DND-41 (cell line): Measurements from ENCODE around the gene MAP6.

ENCODE experiments used
- ATAC-seq: fragments of 200-7000 bp; cut with Tn5 transposase; 3 replicates; pipeline ENCODE4 v1.9.1; 2021; ENCODE audit warnings: low read depth; ENCODE audit not compliant: insufficient read depth
- DNase-seq: peaks from one replicate; pipeline ENCODE4 v3.0.0-alpha.2; 2020
- H2AFZ ChIP-seq: 2 replicates; pipeline ENCODE4 v1.6.0; 2012; ENCODE audit warnings: low read depth, low read length
- H3K27ac ChIP-seq: 2 replicates; pipeline ENCODE4 v1.5.1; 2012; ENCODE audit warnings: low read length, inconsistent platforms
- H3K27me3 ChIP-seq: fragments of 200-600 bp; sonication (generic); 2 replicates; pipeline ENCODE4 v1.6.0; 2012; ENCODE audit warnings: low read length, mild to moderate bottlenecking, inconsistent platforms; ENCODE audit not compliant: insufficient read depth, poor library complexity
- H3K36me3 ChIP-seq: 2 replicates; pipeline ENCODE4 v1.5.1; 2012; ENCODE audit warnings: low read length, inconsistent platforms; ENCODE audit not compliant: insufficient read depth
- H3K4me1 ChIP-seq: 2 replicates; pipeline ENCODE4 v1.5.1; 2012; ENCODE audit warnings: mild to moderate bottlenecking, low read length; ENCODE audit not compliant: insufficient read depth
- H3K4me2 ChIP-seq: 2 replicates; pipeline ENCODE4 v1.6.0; 2012; ENCODE audit warnings: mild to moderate bottlenecking, moderate library complexity, low read length, inconsistent platforms; ENCODE audit not compliant: insufficient read depth
- H3K4me3 ChIP-seq, 2 experiments: fragments of 200-600 bp in 1 of 2; shearing (Covaris generic) in 1 of 2; 2 replicates each; pipeline ENCODE4 v1.5.1; 2012 to 2016; ENCODE audit warnings: inconsistent platforms in 2 of 2, low read length in 2 of 2, mild to moderate bottlenecking in 2 of 2, low read depth in 1 of 2, moderate library complexity in 1 of 2
- H3K79me2 ChIP-seq: 2 replicates; pipeline ENCODE4 v1.6.0; 2012; ENCODE audit warnings: low read length, inconsistent platforms; ENCODE audit not compliant: insufficient read depth
- H3K9ac ChIP-seq: 2 replicates; pipeline ENCODE4 v1.6.0; 2012; ENCODE audit warnings: low read depth, mild to moderate bottlenecking, inconsistent platforms, low read length, moderate library complexity
- H3K9me3 ChIP-seq: 2 replicates; pipeline ENCODE4 v1.5.1; 2012; ENCODE audit warnings: low read length, moderate library complexity, mild to moderate bottlenecking, inconsistent platforms; ENCODE audit not compliant: insufficient read depth, severe bottlenecking
- H4K20me1 ChIP-seq: 2 replicates; pipeline ENCODE4 v1.6.0; 2012; ENCODE audit warnings: low read length; ENCODE audit not compliant: insufficient read depth
- EZH2 ChIP-seq: IDR thresholded peaks from 3 replicates; pipeline ENCODE4 v1.6.1; 2012; ENCODE audit warnings: borderline replicate concordance, low read depth, mild to moderate bottlenecking, moderate library complexity, low read length, inconsistent platforms; ENCODE audit not compliant: severe bottlenecking
- TF ChIP-seq, protein P1 (sequence below): IDR thresholded peaks from 2 replicates; pipeline ENCODE4 v1.5.1; 2012; ENCODE audit warnings: borderline replicate concordance, low read length, moderate library complexity, mild to moderate bottlenecking; ENCODE audit not compliant: poor library complexity, severe bottlenecking; ENCODE audit errors: extremely low read depth

Gene MAP6

GRCh38 chr11:75589933-75590332 is 78.9 kb downstream of the MAP6 start:
- Histone ChIP-seq H3K79me2 (no peaks in the 10 kb centered on the region), H3K27me3 (peaks cover 4% of the 10 kb centered on the region), H2AFZ (no peak overlapping the region), H4K20me1 (no peaks in the 10 kb centered on the region), H3K4me2 (no peak overlapping the region), H3K27ac (no peak overlapping the region), H3K36me3 (no peaks in the 10 kb centered on the region), H3K4me1 (no peaks in the 10 kb centered on the region), H3K9ac (no peak overlapping the region), H3K9me3 (no peaks in the 10 kb centered on the region), H3K4me3 (no peak overlapping the region)
- TF ChIP-seq, protein P1, sequence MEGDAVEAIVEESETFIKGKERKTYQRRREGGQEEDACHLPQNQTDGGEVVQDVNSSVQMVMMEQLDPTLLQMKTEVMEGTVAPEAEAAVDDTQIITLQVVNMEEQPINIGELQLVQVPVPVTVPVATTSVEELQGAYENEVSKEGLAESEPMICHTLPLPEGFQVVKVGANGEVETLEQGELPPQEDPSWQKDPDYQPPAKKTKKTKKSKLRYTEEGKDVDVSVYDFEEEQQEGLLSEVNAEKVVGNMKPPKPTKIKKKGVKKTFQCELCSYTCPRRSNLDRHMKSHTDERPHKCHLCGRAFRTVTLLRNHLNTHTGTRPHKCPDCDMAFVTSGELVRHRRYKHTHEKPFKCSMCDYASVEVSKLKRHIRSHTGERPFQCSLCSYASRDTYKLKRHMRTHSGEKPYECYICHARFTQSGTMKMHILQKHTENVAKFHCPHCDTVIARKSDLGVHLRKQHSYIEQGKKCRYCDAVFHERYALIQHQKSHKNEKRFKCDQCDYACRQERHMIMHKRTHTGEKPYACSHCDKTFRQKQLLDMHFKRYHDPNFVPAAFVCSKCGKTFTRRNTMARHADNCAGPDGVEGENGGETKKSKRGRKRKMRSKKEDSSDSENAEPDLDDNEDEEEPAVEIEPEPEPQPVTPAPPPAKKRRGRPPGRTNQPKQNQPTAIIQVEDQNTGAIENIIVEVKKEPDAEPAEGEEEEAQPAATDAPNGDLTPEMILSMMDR = no peak
- TF ChIP-seq EZH2 = no peak
- DNase-seq = no peak
- no peak for ATAC-seq

- peaks cover 4% of the 10 kb centered on the region for H3K27me3 ChIP-seq
- no peak overlapping the region for H2AFZ ChIP-seq
- H3K36me3 ChIP-seq = no peaks in the 10 kb centered on the region
- no peaks in the 10 kb centered on the region for H3K79me2 ChIP-seq
- H3K9ac ChIP-seq = no peak overlapping the region
- no peaks in the 10 kb centered on the region for H4K20me1 ChIP-seq
- TF ChIP-seq, protein P1 = no peak
- no peak for TF ChIP-seq EZH2
- no peak overlapping the region for H3K4me2 ChIP-seq
- no peak overlapping the region for H3K27ac ChIP-seq
- peaks cover 4% of the 10 kb centered on the region for H3K4me1 ChIP-seq
- ATAC-seq (no peak), DNase-seq (no peak)
- H3K4me3 ChIP-seq = no peak overlapping the region
- no peaks in the 10 kb centered on the region for H3K9me3 ChIP-seq
Measured at GRCh38 chr11:75589051-75589450, 79.8 kb downstream of the MAP6 start.

DNA sequence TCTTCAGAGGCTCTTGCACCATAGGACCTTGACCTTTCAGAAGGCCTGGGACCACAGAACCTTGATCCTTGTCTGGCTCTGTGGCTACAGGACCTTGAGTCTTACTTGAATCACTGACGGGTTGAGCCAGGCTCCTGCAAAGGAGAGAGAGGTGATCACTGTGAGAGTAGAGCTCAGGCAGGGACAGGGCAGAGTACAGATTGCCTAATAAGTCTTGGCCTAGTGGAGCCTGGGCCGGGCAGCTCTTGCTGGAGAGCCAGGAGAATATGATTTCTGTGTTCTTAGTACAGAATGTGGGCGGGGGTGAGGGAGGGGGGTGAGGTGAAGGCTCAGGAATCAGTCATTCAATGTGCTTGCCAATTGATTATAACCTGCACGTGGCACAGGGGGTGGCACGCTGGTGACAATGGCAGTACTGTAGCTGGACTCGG is 80.8 kb downstream of the MAP6 start:
- H3K9me3 ChIP-seq = no peaks in the 10 kb centered on the region
- DNase-seq = no peak
- ATAC-seq = no peak
- H3K4me3 ChIP-seq = no peak overlapping the region
- H3K36me3 ChIP-seq = no peaks in the 10 kb centered on the region
- H3K4me1 ChIP-seq = peaks cover 14% of the 10 kb centered on the region
- H3K9ac ChIP-seq = no peak overlapping the region
- no peak overlapping the region for H3K4me2 ChIP-seq
- no peak overlapping the region for H2AFZ ChIP-seq
- no peak overlapping the region for H3K27ac ChIP-seq
- TF ChIP-seq, protein P1 = no peak
- TF ChIP-seq EZH2 = no peak
- H4K20me1 ChIP-seq = no peaks in the 10 kb centered on the region
- no peaks in the 10 kb centered on the region for H3K79me2 ChIP-seq
- H3K27me3 ChIP-seq = peaks cover 8% of the 10 kb centered on the region

DNA sequence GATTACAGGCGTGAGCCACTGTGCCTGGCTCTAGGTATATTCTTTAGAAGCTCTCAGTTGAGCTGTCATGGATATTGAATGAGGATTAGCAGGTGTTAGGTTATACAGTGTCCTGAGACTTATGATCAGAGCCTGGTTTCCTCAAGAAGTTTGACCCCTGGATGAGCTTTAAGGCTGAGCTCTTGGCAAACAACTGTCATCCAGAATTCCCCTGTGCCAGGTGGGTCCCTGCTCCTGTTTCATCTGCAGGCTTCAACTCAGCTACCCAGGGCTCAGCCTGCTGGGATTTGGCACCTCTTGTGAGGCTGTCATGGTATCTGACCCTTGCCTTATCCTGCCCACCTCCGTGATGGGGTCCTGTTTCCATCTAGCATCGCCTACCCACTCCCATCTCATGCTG is 82.4 kb downstream of the MAP6 start:
- H3K36me3 ChIP-seq = no peaks in the 10 kb centered on the region
- no peak overlapping the region for H3K27ac ChIP-seq
- H3K4me3 ChIP-seq = no peak overlapping the region
- no peaks in the 10 kb centered on the region for H3K9me3 ChIP-seq
- DNase-seq (no peak), ATAC-seq (no peak)
- TF ChIP-seq, protein P1 = no peak
- TF ChIP-seq EZH2 = no peak
- H3K4me2 ChIP-seq = no peak overlapping the region
- H2AFZ ChIP-seq = no peak overlapping the region
- H4K20me1 ChIP-seq = no peaks in the 10 kb centered on the region
- peaks cover 5% of the 10 kb centered on the region for H3K27me3 ChIP-seq
- peaks cover 23% of the 10 kb centered on the region for H3K4me1 ChIP-seq
- no peak overlapping the region for H3K9ac ChIP-seq
- no peaks in the 10 kb centered on the region for H3K79me2 ChIP-seq
